ENCODE measurements around the gene VPS33B.

Gene VPS33B

DNA sequence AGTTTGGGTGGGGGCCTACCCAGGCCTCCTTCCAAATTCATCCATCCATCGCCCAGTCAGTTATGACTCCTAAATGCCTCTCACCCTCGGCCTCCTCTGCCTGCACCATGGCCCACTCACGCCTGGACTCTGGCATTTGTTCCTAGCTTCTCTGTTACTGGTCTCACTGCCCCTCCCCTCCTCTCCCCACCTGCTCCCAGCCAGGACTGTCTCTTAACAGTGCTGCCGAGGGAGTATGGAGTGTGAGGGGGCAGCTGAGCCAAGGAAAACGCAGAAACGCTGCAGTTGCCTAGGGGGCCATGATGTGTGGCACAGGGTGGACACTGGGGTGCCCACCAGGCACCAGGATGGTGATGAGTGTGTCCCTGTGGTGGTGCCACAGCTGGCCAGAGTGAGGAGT is 64.6 kb downstream of the VPS33B start:
- DNase-seq (ENCODE audit: low read depth in 1 of 2, low spot score in 1 of 2) = no peak
- H3K27ac ChIP-seq (replicated peaks) = no peak overlapping the region
- no peaks in the 10 kb centered on the region for H3K27me3 ChIP-seq (ENCODE audit: insufficient read depth, poor library complexity, severe bottlenecking)
- no peak for TF ChIP-seq GABPA (IDR thresholded peaks at IDR 0.05; ENCODE audit: low read depth)
- no peak for TF ChIP-seq REST (IDR thresholded peaks at IDR 0.05; ENCODE audit: insufficient replicate concordance, low read depth)
- TF ChIP-seq CTCF (IDR thresholded peaks at IDR 0.05; ENCODE audit: insufficient read depth, low read length) = no peak
- no peak for TF ChIP-seq SPI1 (IDR thresholded peaks at IDR 0.05; ENCODE audit: borderline replicate concordance, low read depth)
- no peak; the same call in 1 of the 2 replicates for TF ChIP-seq POLR2AphosphoS5 (IDR thresholded peaks at IDR 0.05; ENCODE audit: low read depth)
- H3K4me3 ChIP-seq (replicated peaks; ENCODE audit: insufficient read depth, low read length) = no peak overlapping the region

- no peak for DNase-seq (ENCODE audit: low read depth in 1 of 2, low spot score in 1 of 2)
- no peaks in the 10 kb centered on the region for H3K27me3 ChIP-seq (ENCODE audit: insufficient read depth, poor library complexity, severe bottlenecking)
- H3K4me3 ChIP-seq (replicated peaks; ENCODE audit: insufficient read depth, low read length) = peak overlapping the region; percentile 62
- H3K27ac ChIP-seq (replicated peaks) = no peak overlapping the region
- TF ChIP-seq CTCF (IDR thresholded peaks at IDR 0.05; ENCODE audit: insufficient read depth, low read length) = no peak
- TF ChIP-seq GABPA (IDR thresholded peaks at IDR 0.05; ENCODE audit: low read depth) = no peak
- no peak for TF ChIP-seq POLR2AphosphoS5 (IDR thresholded peaks at IDR 0.05; ENCODE audit: low read depth)
These were observed 65.2 kb downstream of the VPS33B start for GRCh38 chr15:90957031-90957790.

GRCh38 chr15:90956274-90957030 is 65.9 kb downstream of the VPS33B start:
- peak; percentile 46 to 47 for DNase-seq (ENCODE audit: low read depth in 1 of 2, low spot score in 1 of 2)
- Histone ChIP-seq H3K4me3 (replicated peaks; ENCODE audit: insufficient read depth, low read length) (peak overlapping the region; percentile 62), H3K27me3 (ENCODE audit: insufficient read depth, poor library complexity, severe bottlenecking) (no peaks in the 10 kb centered on the region), H3K27ac (replicated peaks) (peak overlapping the region; percentile 99)
- TF ChIP-seq GABPA (IDR thresholded peaks at IDR 0.05; ENCODE audit: low read depth) = no peak
- peak; percentile 87 for TF ChIP-seq CTCF (IDR thresholded peaks at IDR 0.05; ENCODE audit: insufficient read depth, low read length)

DNA sequence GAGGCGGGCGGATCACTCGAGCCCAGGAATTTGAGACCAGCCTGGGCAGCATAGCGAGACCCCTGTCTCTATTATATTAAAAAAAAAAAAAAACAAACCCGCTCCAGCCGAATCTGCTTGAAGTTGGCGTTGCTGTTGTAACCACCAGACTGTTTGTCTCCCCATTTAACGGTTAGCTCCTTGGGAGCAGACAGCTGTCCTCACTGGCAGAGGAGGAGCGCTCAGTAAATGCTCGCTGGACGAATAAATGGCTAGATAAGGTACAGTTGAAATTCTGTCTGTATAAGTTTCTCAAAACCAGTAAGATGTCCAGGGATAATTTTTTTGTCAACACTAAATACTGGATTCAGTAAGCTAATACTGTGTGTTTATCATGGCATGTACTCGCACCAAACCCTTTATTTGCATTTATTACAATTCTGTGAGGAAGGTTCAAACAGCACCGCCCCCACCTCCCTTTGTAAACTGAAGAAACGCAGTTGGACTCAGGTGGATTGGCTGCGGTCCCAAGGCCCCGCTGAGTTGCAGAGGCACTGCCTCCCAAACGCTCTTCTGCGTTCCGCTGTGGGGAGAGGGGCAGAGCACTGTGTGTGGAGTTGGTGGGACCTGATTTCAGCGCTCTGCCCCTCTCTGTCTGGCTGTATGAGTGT is 66.6 kb downstream of the VPS33B start:
- DNase-seq (ENCODE audit: low read depth in 1 of 2, low spot score in 1 of 2) = peak in 1 of 2 experiments; percentile 43
- peak overlapping the region; percentile 99 for H3K27ac ChIP-seq (replicated peaks)

More for the DNA sequence above, 66.6 kb downstream of the VPS33B start:
- TF ChIP-seq SPI1 (IDR thresholded peaks at IDR 0.05; ENCODE audit: borderline replicate concordance, low read depth) = no peak
- no peak; the same call in 1 of the 2 replicates for TF ChIP-seq POLR2AphosphoS5 (IDR thresholded peaks at IDR 0.05; ENCODE audit: low read depth)
- no peak for TF ChIP-seq GABPA (IDR thresholded peaks at IDR 0.05; ENCODE audit: low read depth)
- no peak for TF ChIP-seq REST (IDR thresholded peaks at IDR 0.05; ENCODE audit: insufficient replicate concordance, low read depth)
- no peak for TF ChIP-seq CTCF (IDR thresholded peaks at IDR 0.05; ENCODE audit: insufficient read depth, low read length)
- Histone ChIP-seq H3K27me3 (ENCODE audit: insufficient read depth, poor library complexity, severe bottlenecking) (no peaks in the 10 kb centered on the region), H3K4me3 (replicated peaks; ENCODE audit: insufficient read depth, low read length) (peak overlapping the region; percentile 62)
